IMR-90 (cell line): ENCODE data around the gene RSF1. TPM values are rescaled to one million over a fixed set of nuclear protein-coding genes. Genes with fewer than 3 reads are reported as not detected.

Experiments used
- ATAC-seq: fragments of 200-7000 bp; cut with Tn5 transposase; 2 replicates; pipeline ENCODE4 v1.9.1; 2020; ENCODE audit warnings: low read depth, mild to moderate bottlenecking, moderate library complexity
- BruUV-seq: library from RNA; stranded (reverse); fragments of 400-500 nt; replicated peaks from 2 replicates; lab custom pipeline; 2021; lab: Mats Ljungman, UMichigan
- CTCF ChIA-PET: fragments of 300-600 bp; formaldehyde crosslinking; extraction: SDS; loops from one replicate; lab custom pipeline; 2021; ENCODE audit warnings: antibody characterized with exemption; lab: Yijun Ruan, JAX
- POLR2A ChIA-PET: fragments of 300-600 bp; sonication (Branson Sonifier 250); formaldehyde crosslinking; loops from one replicate; lab custom pipeline; 2022; ENCODE audit warnings: antibody characterized with exemption; ENCODE audit not compliant: unreplicated experiment; lab: Charles Lee
- DNase-seq: peaks from one replicate; pipeline ENCODE4 v3.0.0; 2013
- H2AFZ ChIP-seq: replicated peaks from 2 replicates; pipeline ENCODE3; 2013; ENCODE audit warnings: low read length, mild to moderate bottlenecking; ENCODE audit not compliant: poor library complexity
- H2AK5ac ChIP-seq: 2 replicates; pipeline ENCODE4 v1.6.1; 2013; ENCODE audit warnings: low read depth, low read length, inconsistent platforms
- H2AK9ac ChIP-seq: replicated peaks from 2 replicates; pipeline ENCODE3; 2013; ENCODE audit warnings: mild to moderate bottlenecking, low read depth, low read length, moderate library complexity; ENCODE audit not compliant: poor library complexity
- H2BK120ac ChIP-seq: 2 replicates; pipeline ENCODE4 v1.6.1; 2013; ENCODE audit warnings: low read depth, low read length, inconsistent platforms
- H2BK15ac ChIP-seq: 3 replicates; pipeline ENCODE4 v1.6.1; 2013; ENCODE audit warnings: low read depth, low read length, inconsistent platforms
- H2BK20ac ChIP-seq: 2 replicates; pipeline ENCODE4 v1.6.1; 2013; ENCODE audit warnings: low read depth, mild to moderate bottlenecking, inconsistent platforms, low read length, moderate library complexity
- H2BK5ac ChIP-seq: 2 replicates; pipeline ENCODE4 v1.6.1; 2013; ENCODE audit warnings: mild to moderate bottlenecking, low read depth, low read length, inconsistent platforms; ENCODE audit not compliant: poor library complexity, severe bottlenecking
- H3K14ac ChIP-seq: replicated peaks from 2 replicates; pipeline ENCODE4 v1.6.1; 2013; ENCODE audit warnings: low read depth, low read length, inconsistent platforms
- H3K18ac ChIP-seq: 2 replicates; pipeline ENCODE4 v1.6.1; 2013; ENCODE audit warnings: low read depth, low read length, control low read depth
- H3K23ac ChIP-seq: 2 replicates; pipeline ENCODE4 v1.6.1; 2013; ENCODE audit warnings: low read depth, low read length, inconsistent platforms
- H3K27ac ChIP-seq: 2 replicates; pipeline ENCODE4 v1.5.1; 2013; ENCODE audit warnings: mild to moderate bottlenecking, control low read depth, low read length; ENCODE audit not compliant: insufficient read depth
- H3K27me3 ChIP-seq: 2 replicates; pipeline ENCODE4 v1.6.1; 2013; ENCODE audit warnings: low read length; ENCODE audit not compliant: control insufficient read depth, insufficient read depth
- H3K36me3 ChIP-seq: 2 replicates; pipeline ENCODE4 v1.6.1; 2013; ENCODE audit warnings: low read length, mixed read lengths; ENCODE audit not compliant: control insufficient read depth, insufficient read depth
- H3K4ac ChIP-seq: 2 replicates; pipeline ENCODE4 v1.6.1; 2013; ENCODE audit warnings: low read depth, low read length, inconsistent platforms
- H3K4me1 ChIP-seq: 2 replicates; pipeline ENCODE4 v1.6.1; 2013; ENCODE audit warnings: low read length, mixed read lengths; ENCODE audit not compliant: control insufficient read depth, insufficient read depth
- H3K4me2 ChIP-seq: 2 replicates; pipeline ENCODE4 v1.6.1; 2013; ENCODE audit warnings: low read depth, mild to moderate bottlenecking, control low read depth, low read length, moderate library complexity
- H3K4me3 ChIP-seq: 2 replicates; pipeline ENCODE4 v1.5.1; 2013; ENCODE audit warnings: low read depth, mild to moderate bottlenecking, control low read depth, low read length, moderate library complexity; ENCODE audit not compliant: insufficient read depth
- H3K56ac ChIP-seq: 2 replicates; pipeline ENCODE4 v1.6.1; 2013; ENCODE audit warnings: low read length, inconsistent platforms; ENCODE audit not compliant: insufficient read depth; ENCODE audit errors: extremely low read depth
- H3K79me1 ChIP-seq, 2 experiments: 2 replicates each; pipeline ENCODE4 v1.6.1; 2013; ENCODE audit warnings: low read length in 2 of 2, inconsistent platforms in 1 of 2, low read depth in 1 of 2
- H3K9ac ChIP-seq: 2 replicates; pipeline ENCODE4 v1.6.1; 2013; ENCODE audit warnings: low read depth, low read length, control low read depth
- H3K9me1 ChIP-seq: 2 replicates; pipeline ENCODE4 v1.6.1; 2013; ENCODE audit warnings: low read length, inconsistent platforms; ENCODE audit not compliant: insufficient read depth
- H3K9me3 ChIP-seq: 2 replicates; pipeline ENCODE4 v1.6.1; 2013; ENCODE audit warnings: low read length; ENCODE audit not compliant: control insufficient read depth, insufficient read depth
- H4K20me1 ChIP-seq: 2 replicates; pipeline ENCODE4 v1.6.1; 2013; ENCODE audit warnings: low read length, inconsistent platforms; ENCODE audit not compliant: insufficient read depth
- H4K5ac ChIP-seq: 2 replicates; pipeline ENCODE4 v1.6.1; 2013; ENCODE audit warnings: mild to moderate bottlenecking, low read depth, low read length, control low read depth
- H4K8ac ChIP-seq, 2 experiments: 2 replicates each; pipeline ENCODE4 v1.6.1; 2013; ENCODE audit warnings: low read depth in 2 of 2, low read length in 2 of 2, control low read depth in 1 of 2, inconsistent platforms in 1 of 2
- H4K91ac ChIP-seq: 2 replicates; pipeline ENCODE4 v1.6.1; 2013; ENCODE audit warnings: low read depth, low read length, inconsistent platforms; ENCODE audit not compliant: insufficient read depth
- BHLHE40 ChIP-seq: fragments of 150-350 bp; IDR thresholded peaks from 2 replicates; pipeline ENCODE4 v1.6.1; 2016; ENCODE audit warnings: mild to moderate bottlenecking, low read depth, low read length
- CEBPB ChIP-seq: IDR thresholded peaks from 2 replicates; pipeline ENCODE4 v1.6.1; 2012; ENCODE audit warnings: low read depth, low read length, improper control_type of control experiment
- CHD1 ChIP-seq: IDR thresholded peaks from 2 replicates; pipeline ENCODE4 v1.6.1; 2012; ENCODE audit warnings: low read depth, low read length, improper control_type of control experiment
- ELK1 ChIP-seq: fragments of 150-350 bp; IDR thresholded peaks from 2 replicates; pipeline ENCODE4 v1.6.1; 2016; ENCODE audit warnings: low read depth, mild to moderate bottlenecking, low read length, moderate library complexity, borderline replicate concordance
- FOS ChIP-seq: fragments of 150-350 bp; IDR thresholded peaks from 2 replicates; pipeline ENCODE4 v1.6.1; 2016; ENCODE audit warnings: low read depth, low read length
- MAZ ChIP-seq: IDR thresholded peaks from 2 replicates; pipeline ENCODE4 v1.6.1; 2012; ENCODE audit warnings: low read depth, mild to moderate bottlenecking, low read length, improper control_type of control experiment, moderate library complexity, borderline replicate concordance
- MXI1 ChIP-seq: IDR thresholded peaks from 2 replicates; pipeline ENCODE4 v1.6.1; 2012; ENCODE audit warnings: low read depth, mild to moderate bottlenecking, low read length, moderate library complexity, borderline replicate concordance
- NFE2L2 ChIP-seq: fragments of 150-350 bp; IDR thresholded peaks from 2 replicates; pipeline ENCODE4 v1.6.1; 2016; ENCODE audit warnings: low read depth, mild to moderate bottlenecking, low read length
- POLR2A ChIP-seq: IDR thresholded peaks from 2 replicates; pipeline ENCODE4 v1.6.1; 2012; ENCODE audit warnings: mild to moderate bottlenecking, low read depth, low read length
- RAD21 ChIP-seq: IDR thresholded peaks from 2 replicates; pipeline ENCODE4 v1.6.1; 2012; ENCODE audit warnings: low read length, improper control_type of control experiment
- RCOR1 ChIP-seq: IDR thresholded peaks from 2 replicates; pipeline ENCODE4 v1.6.1; 2012; ENCODE audit warnings: mild to moderate bottlenecking, low read length, improper control_type of control experiment; ENCODE audit not compliant: insufficient replicate concordance
- RFX5 ChIP-seq: IDR thresholded peaks from 2 replicates; pipeline ENCODE4 v1.8.0; 2012; ENCODE audit warnings: low read depth, mild to moderate bottlenecking, low read length, moderate library complexity
- SMC3 ChIP-seq: fragments of 150-350 bp; IDR thresholded peaks from 2 replicates; pipeline ENCODE4 v1.6.1; 2016; ENCODE audit warnings: low read depth, mild to moderate bottlenecking, antibody characterized with exemption, low read length, moderate library complexity
- USF2 ChIP-seq: fragments of 150-350 bp; IDR thresholded peaks from 2 replicates; pipeline ENCODE4 v1.6.1; 2017; ENCODE audit warnings: mild to moderate bottlenecking, antibody characterized with exemption, low read length, low read depth
- WGBS, 2 experiments: methylation state at CpG; one replicate each; pipeline versions ENCODE4 v1.1.5 to v1.1.7; 2013; ENCODE audit warnings: missing lambda C conversion rate in 2 of 2; ENCODE audit not compliant: insufficient read length in 1 of 2; ENCODE audit errors: extremely low coverage in 2 of 2; 5-methylcytosine and 5-hydroxymethylcytosine counted together
- dilution Hi-C: fragments of 300-500 bp; cut with HindIII; formaldehyde crosslinking; loops from one replicate; pipeline ENCODE4 v1.14.3; 2018; ENCODE audit warnings: low sequenced_read_pairs; ENCODE audit not compliant: unreplicated experiment
- in situ Hi-C: fragments of 300-500 bp; cut with MboI; formaldehyde crosslinking; loops from 3 replicates; pipeline ENCODE4 v1.14.3; 2019; ENCODE audit warnings: low sequenced_read_pairs, inconsistent platforms, mixed read lengths
- intact Hi-C: fragments of 100-400 bp; cut with micrococcal nuclease; formaldehyde crosslinking; loops from 2 replicates; pipeline ENCODE4 v1.10.0; 2022
- polyA plus RNA-seq, 3 experiments: library from polyadenylated mRNA; depleted of rRNA; stranded (reverse); fragments of >200 nt; gene quantifications; 2 replicates each; pipeline ENCODE4 v1.2.3, GENCODE V29; 2012; ENCODE audit warnings: low replicate concordance in 1 of 3
- total RNA-seq: library from RNA; depleted of rRNA; stranded (reverse); fragments of >200 nt; gene quantifications from 2 replicates; pipeline ENCODE4 v1.2.3, GENCODE V29; 2012

RSF1 gene
- total and polyA plus RNA-seq, 2 of the 4 experiments (the other 2 are of a cell fraction) = 13.9 to 18.5 TPM

GRCh38 chr11:77851503-77851902 lies 31.0 kb upstream of the RSF1 start:
- Histone ChIP-seq H3K27ac (no peak overlapping the region), H3K14ac (no peak overlapping the region), H4K5ac (no peak overlapping the region), H3K4me2 (no peak overlapping the region), H3K9ac (no peak overlapping the region), H3K9me3 (peaks cover 7% of the 10 kb centered on the region), H2BK120ac (no peak overlapping the region), H4K20me1 (no peaks in the 10 kb centered on the region), H2BK20ac (no peak overlapping the region), H3K36me3 (peaks cover 17% of the 10 kb centered on the region), H3K27me3 (no peaks in the 10 kb centered on the region), H2BK15ac (no peak overlapping the region; the same call in 2 of the 3 replicates), H4K8ac (no peak overlapping the region), H2BK5ac (peak overlapping the region; percentile 28), H2AFZ (no peak overlapping the region), H3K23ac (no peak overlapping the region), H3K9me1 (no peaks in the 10 kb centered on the region), H3K4ac (no peak overlapping the region), H3K4me3 (no peak overlapping the region), H3K79me1 (no peaks in the 10 kb centered on the region; a peak in 1 of 4 replicates), H2AK5ac (no peak overlapping the region), H3K4me1 (peaks cover 5% of the 10 kb centered on the region; the same call in 1 of the 2 replicates), H3K18ac (no peak overlapping the region), H3K56ac (no peak overlapping the region), H4K91ac (no peak overlapping the region), H2AK9ac (no peak overlapping the region)
- ChIA-PET POLR2A (no interaction called here), CTCF (no interaction called here)
- intact Hi-C loops = no loop called here
- in situ Hi-C loops = no loop called here
- WGBS, 2 experiments = no CpG with 5 or more reads among the region's 1 CpG
- DNase-seq = no peak
- dilution Hi-C loops = no loop called here
- no TSS peak for BruUV-seq
- ATAC-seq = peak; percentile 21; the same call in 1 of the 2 replicates
- TF ChIP-seq RFX5 (no peak), ELK1 (no peak), FOS (no peak), RAD21 (no peak), NFE2L2 (no peak), BHLHE40 (no peak), RCOR1 (no peak), CEBPB (no peak), USF2 (no peak), MXI1 (no peak), POLR2A (no peak), CHD1 (no peak), SMC3 (no peak), MAZ (no peak)
